ENCODE results near the gene CEP126.
A peak's percentile ranks its signal among the peaks of the same experiment; 100 is the strongest.

The CEP126 gene

GRCh38 chr11:101914738-101915426, at the start of gene CEP126:
TSS of gene CEP126 (plus strand) at chr11:101915010. CDS start at chr11:101915285, 275 bp downstream.
- H3K27ac Mint-ChIP-seq = peak within 1 kb of the TSS; percentile 74

GRCh38 chr11:101866619-101867491, 48.0 kb upstream of the CEP126 start:
- peaks cover 4% of the 10 kb centered on the region for H3K9me3 Mint-ChIP-seq
- no peak overlapping the region for H3K4me3 Mint-ChIP-seq
- peaks cover 11% of the 10 kb centered on the region for H3K27me3 Mint-ChIP-seq (ENCODE audit: low read depth)
- H3K27ac Mint-ChIP-seq = no peak overlapping the region
- H3K36me3 Mint-ChIP-seq (ENCODE audit: low read depth) = no peaks in the 10 kb centered on the region
- H3K4me1 Mint-ChIP-seq (ENCODE audit: low read depth) = no peaks in the 10 kb centered on the region

More at GRCh38 chr11:101914738-101915426, at the start of gene CEP126:
- Mint-ChIP-seq H3K4me3 (peak within 1 kb of the TSS; percentile 89), H3K27me3 (ENCODE audit: low read depth) (no peaks in the 10 kb centered on the region), H3K4me1 (ENCODE audit: low read depth) (peaks cover 20% of the 10 kb centered on the region), H3K36me3 (ENCODE audit: low read depth) (no peaks in the 10 kb centered on the region), H3K9me3 (no peaks in the 10 kb centered on the region)

- no peaks in the 10 kb centered on the region for H3K36me3 Mint-ChIP-seq (ENCODE audit: low read depth)
- peaks cover 11% of the 10 kb centered on the region for H3K27me3 Mint-ChIP-seq (ENCODE audit: low read depth)
- H3K9me3 Mint-ChIP-seq = peaks cover 4% of the 10 kb centered on the region
- no peaks in the 10 kb centered on the region for H3K4me1 Mint-ChIP-seq (ENCODE audit: low read depth)
- H3K4me3 Mint-ChIP-seq = no peak overlapping the region
- no peak overlapping the region for H3K27ac Mint-ChIP-seq
These were observed 46.9 kb upstream of the CEP126 start for GRCh38 chr11:101867951-101868350.

DNA sequence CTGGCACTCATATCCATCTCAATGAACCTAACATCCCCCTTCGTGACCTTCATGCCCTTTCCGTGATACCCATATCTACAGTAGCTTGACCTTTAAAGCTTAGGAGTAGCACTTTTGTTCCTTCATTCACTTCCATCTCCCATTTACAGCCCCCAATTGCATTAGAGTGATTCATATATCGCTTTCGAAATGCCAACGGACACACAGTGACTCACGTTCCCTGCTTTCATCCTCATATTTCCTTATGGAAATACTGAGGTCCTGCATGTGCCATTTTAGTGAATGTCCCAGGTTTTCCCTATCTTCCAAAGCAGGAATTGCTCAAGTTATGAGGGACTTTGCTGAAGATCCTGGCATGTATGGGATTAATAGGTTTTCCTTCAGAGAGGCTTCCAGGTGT, 44.3 kb upstream of the CEP126 start:
- Mint-ChIP-seq H3K4me1 (ENCODE audit: low read depth) (no peaks in the 10 kb centered on the region), H3K4me3 (no peak overlapping the region), H3K36me3 (ENCODE audit: low read depth) (no peaks in the 10 kb centered on the region), H3K27ac (no peak overlapping the region), H3K9me3 (no peaks in the 10 kb centered on the region), H3K27me3 (ENCODE audit: low read depth) (peaks cover 11% of the 10 kb centered on the region)

GRCh38 chr11:101872171-101872882, 42.5 kb upstream of the CEP126 start:
- H3K4me1 Mint-ChIP-seq (ENCODE audit: low read depth) = no peaks in the 10 kb centered on the region
- H3K27me3 Mint-ChIP-seq (ENCODE audit: low read depth) = peaks cover 11% of the 10 kb centered on the region
- H3K9me3 Mint-ChIP-seq = no peaks in the 10 kb centered on the region
- H3K27ac Mint-ChIP-seq = no peak overlapping the region
- no peak overlapping the region for H3K4me3 Mint-ChIP-seq
- no peaks in the 10 kb centered on the region for H3K36me3 Mint-ChIP-seq (ENCODE audit: low read depth)

- no peaks in the 10 kb centered on the region for H3K9me3 Mint-ChIP-seq
- H3K27ac Mint-ChIP-seq = no peak overlapping the region
- peaks cover 6% of the 10 kb centered on the region for H3K27me3 Mint-ChIP-seq (ENCODE audit: low read depth)
- no peaks in the 10 kb centered on the region for H3K4me1 Mint-ChIP-seq (ENCODE audit: low read depth)
- no peak overlapping the region for H3K4me3 Mint-ChIP-seq
- H3K36me3 Mint-ChIP-seq (ENCODE audit: low read depth) = no peaks in the 10 kb centered on the region
These were observed 34.6 kb upstream of the CEP126 start for GRCh38 chr11:101880222-101880621.

DNA sequence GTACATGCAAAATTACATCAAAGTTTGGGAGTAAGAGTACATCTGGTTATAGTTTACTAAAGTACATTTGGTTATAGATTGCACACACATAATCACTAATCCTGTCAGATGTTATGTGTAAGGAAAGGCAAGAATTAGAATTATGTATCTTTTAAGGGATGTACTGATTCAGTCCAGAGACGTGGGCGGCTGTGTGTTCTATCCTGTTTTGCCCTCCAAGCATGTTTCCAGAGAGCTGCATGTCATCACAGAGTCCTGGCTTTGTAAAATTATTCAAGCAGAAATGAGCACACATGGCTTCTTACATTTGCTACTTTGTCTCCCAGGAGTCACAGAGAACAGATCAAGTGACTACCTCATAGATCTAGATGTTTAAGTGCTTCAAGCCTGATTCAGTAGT, 33.2 kb upstream of the CEP126 start:
- Mint-ChIP-seq H3K4me1 (ENCODE audit: low read depth) (no peaks in the 10 kb centered on the region), H3K27me3 (ENCODE audit: low read depth) (peaks cover 6% of the 10 kb centered on the region), H3K4me3 (no peak overlapping the region), H3K9me3 (no peaks in the 10 kb centered on the region), H3K36me3 (ENCODE audit: low read depth) (no peaks in the 10 kb centered on the region), H3K27ac (no peak overlapping the region)

- Mint-ChIP-seq H3K9me3 (no peaks in the 10 kb centered on the region), H3K27ac (no peak overlapping the region), H3K27me3 (ENCODE audit: low read depth) (peaks cover 6% of the 10 kb centered on the region), H3K36me3 (ENCODE audit: low read depth) (no peaks in the 10 kb centered on the region), H3K4me3 (no peak overlapping the region), H3K4me1 (ENCODE audit: low read depth) (no peaks in the 10 kb centered on the region)
These were observed 29.2 kb upstream of the CEP126 start for GRCh38 chr11:101885631-101886030.

- H3K4me1 Mint-ChIP-seq (ENCODE audit: low read depth) = no peaks in the 10 kb centered on the region
- peaks cover 4% of the 10 kb centered on the region for H3K27me3 Mint-ChIP-seq (ENCODE audit: low read depth)
- H3K36me3 Mint-ChIP-seq (ENCODE audit: low read depth) = no peaks in the 10 kb centered on the region
- H3K27ac Mint-ChIP-seq = no peak overlapping the region
- no peak overlapping the region for H3K4me3 Mint-ChIP-seq
- no peaks in the 10 kb centered on the region for H3K9me3 Mint-ChIP-seq
These were observed 25.0 kb upstream of the CEP126 start for GRCh38 chr11:101889767-101890166.

DNA sequence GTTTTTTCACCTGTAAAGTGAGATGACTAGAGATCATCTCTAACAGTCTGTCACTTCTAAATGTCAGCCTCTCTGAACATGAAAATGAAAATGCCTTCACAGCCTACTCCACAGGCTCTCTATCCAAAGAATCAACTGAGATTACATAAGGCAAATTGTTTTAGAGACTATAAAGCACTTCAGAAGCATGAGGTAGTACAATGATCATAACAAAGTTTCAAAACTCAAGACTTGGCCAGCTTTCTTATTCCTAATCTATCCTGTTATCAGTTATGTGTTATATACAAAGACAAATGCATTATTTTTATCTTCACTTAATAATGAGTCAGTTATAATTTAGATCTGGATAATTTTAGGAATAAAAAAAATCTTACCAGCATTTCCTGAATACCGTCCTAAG, 20.3 kb upstream of the CEP126 start:
- Mint-ChIP-seq H3K27ac (no peak overlapping the region), H3K9me3 (no peaks in the 10 kb centered on the region)

DNA sequence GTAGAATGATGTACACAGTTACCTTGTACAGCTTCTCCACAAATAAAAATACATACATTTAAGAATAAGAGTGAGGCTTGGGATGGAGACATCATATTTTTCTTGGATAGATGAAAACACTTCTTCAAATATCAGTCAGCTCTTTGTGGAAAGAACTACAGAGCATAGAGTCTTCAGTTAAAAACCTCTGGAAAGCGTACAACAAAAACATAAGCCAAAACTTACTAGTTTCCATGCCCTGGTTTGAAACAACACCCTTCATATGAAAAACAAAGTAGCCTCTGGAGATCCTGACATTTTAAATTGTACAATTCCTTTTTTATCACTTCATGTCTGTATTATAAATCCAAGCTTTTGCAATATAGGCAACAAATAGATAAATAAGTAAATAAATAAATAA, 7.0 kb upstream of the CEP126 start:
- H3K36me3 Mint-ChIP-seq (ENCODE audit: low read depth) = no peaks in the 10 kb centered on the region
- H3K4me1 Mint-ChIP-seq (ENCODE audit: low read depth) = no peaks in the 10 kb centered on the region
- peaks cover 7% of the 10 kb centered on the region for H3K27me3 Mint-ChIP-seq (ENCODE audit: low read depth)
- H3K4me3 Mint-ChIP-seq = no peak overlapping the region
- H3K27ac Mint-ChIP-seq = no peak overlapping the region
- H3K9me3 Mint-ChIP-seq = no peaks in the 10 kb centered on the region

More for the DNA sequence above, 20.3 kb upstream of the CEP126 start:
- no peaks in the 10 kb centered on the region for H3K36me3 Mint-ChIP-seq (ENCODE audit: low read depth)
- no peak overlapping the region for H3K4me3 Mint-ChIP-seq
- peaks cover 9% of the 10 kb centered on the region for H3K27me3 Mint-ChIP-seq (ENCODE audit: low read depth)
- no peaks in the 10 kb centered on the region for H3K4me1 Mint-ChIP-seq (ENCODE audit: low read depth)

- no peaks in the 10 kb centered on the region for H3K36me3 Mint-ChIP-seq (ENCODE audit: low read depth)
- no peak overlapping the region for H3K4me3 Mint-ChIP-seq
- H3K27ac Mint-ChIP-seq = no peak overlapping the region
- peaks cover under 1% of the 10 kb centered on the region for H3K4me1 Mint-ChIP-seq (ENCODE audit: low read depth)
- H3K9me3 Mint-ChIP-seq = no peaks in the 10 kb centered on the region
- H3K27me3 Mint-ChIP-seq (ENCODE audit: low read depth) = no peaks in the 10 kb centered on the region
These were observed 5.7 kb upstream of the CEP126 start for GRCh38 chr11:101909087-101909486.

DNA sequence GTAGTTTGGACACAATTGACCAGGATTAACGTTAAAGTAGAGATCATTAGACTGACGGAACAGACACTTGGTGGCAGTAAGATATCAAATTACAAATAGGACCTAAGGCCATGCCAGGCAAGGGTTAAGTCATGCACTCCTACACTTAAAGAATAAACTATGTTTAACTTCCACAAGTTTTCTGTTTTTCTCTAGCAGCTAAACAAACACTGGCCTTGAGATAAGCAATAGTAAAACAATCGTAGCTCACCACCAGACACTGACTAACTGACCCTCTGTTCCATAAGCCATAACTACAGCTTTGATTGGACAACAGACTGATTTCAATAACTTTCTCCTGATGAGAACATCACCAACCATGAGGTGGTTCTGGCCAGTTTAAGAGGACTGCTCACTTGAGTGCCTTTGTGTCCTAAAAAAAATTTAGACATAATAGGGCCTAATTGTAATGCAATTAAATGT, 2.0 kb upstream of the CEP126 start:
- no peak overlapping the region for H3K4me3 Mint-ChIP-seq

GRCh38 chr11:101913656-101914055, 1.2 kb upstream of the CEP126 start:
- peak overlapping the region; percentile 14 for H3K4me3 Mint-ChIP-seq
- H3K27me3 Mint-ChIP-seq (ENCODE audit: low read depth) = no peaks in the 10 kb centered on the region
- H3K9me3 Mint-ChIP-seq = no peaks in the 10 kb centered on the region
- no peak overlapping the region for H3K27ac Mint-ChIP-seq
- H3K4me1 Mint-ChIP-seq (ENCODE audit: low read depth) = peaks cover 20% of the 10 kb centered on the region
- no peaks in the 10 kb centered on the region for H3K36me3 Mint-ChIP-seq (ENCODE audit: low read depth)

More for the DNA sequence above, 2.0 kb upstream of the CEP126 start:
- Mint-ChIP-seq H3K4me1 (ENCODE audit: low read depth) (peaks cover 20% of the 10 kb centered on the region), H3K27ac (no peak overlapping the region), H3K27me3 (ENCODE audit: low read depth) (no peaks in the 10 kb centered on the region), H3K36me3 (ENCODE audit: low read depth) (no peaks in the 10 kb centered on the region), H3K9me3 (no peaks in the 10 kb centered on the region)

Data from T-helper 1 cell treated with Interleukin-12 subunit alpha and Interleukin-12 subunit beta and Interleukin-4 antibody, amounts not matched to agents 30 μg/mL and 1 μg/mL, for 36 hours (primary cell).